Measurements from ENCODE around the gene STAG1. TPM values are rescaled to one million over a fixed set of nuclear protein-coding genes. Genes with fewer than 3 reads are reported as not detected.

STAG1 gene
- total RNA-seq, 1 donor, result 58.6 TPM

- H3K27me3 ChIP-seq (ENCODE audit: insufficient read depth, low read length), result no peaks in the 10 kb centered on the region
- H3K4me3 ChIP-seq (ENCODE audit: insufficient read depth, low read length), result no peak overlapping the region
- H2AFZ ChIP-seq (ENCODE audit: low read length), result no peak overlapping the region
- no peak overlapping the region for H3K4me2 ChIP-seq (ENCODE audit: insufficient read depth, low read length)
- H3K9me3 ChIP-seq (ENCODE audit: low read depth, low read length), result no peaks in the 10 kb centered on the region
- no peaks in the 10 kb centered on the region for H3K79me2 ChIP-seq (ENCODE audit: insufficient read depth, low read length)
- TF ChIP-seq CTCF (IDR thresholded peaks at IDR 0.05; ENCODE audit: extremely low read depth, low read depth, low read length), result no peak
- no peak for DNase-seq (ENCODE audit: insufficient read length, low spot score, missing footprints)
- H4K20me1 ChIP-seq (ENCODE audit: insufficient read depth, low read length), result no peaks in the 10 kb centered on the region
- peaks cover 3% of the 10 kb centered on the region for H3K4me1 ChIP-seq (ENCODE audit: insufficient read depth, low read length)
- no peak overlapping the region for H3K27ac ChIP-seq (ENCODE audit: low read depth, low read length)
- H3K36me3 ChIP-seq (ENCODE audit: insufficient read depth, low read length), result peaks cover 14% of the 10 kb centered on the region
Measured at GRCh38 chr3:136414476-136414875, 337.7 kb downstream of the STAG1 start.

GRCh38 chr3:136412307-136412706, 339.9 kb downstream of the STAG1 start:
- no peak overlapping the region for H3K4me2 ChIP-seq (ENCODE audit: insufficient read depth, low read length)
- H4K20me1 ChIP-seq (ENCODE audit: insufficient read depth, low read length), result no peaks in the 10 kb centered on the region
- no peaks in the 10 kb centered on the region for H3K79me2 ChIP-seq (ENCODE audit: insufficient read depth, low read length)
- no peaks in the 10 kb centered on the region for H3K27me3 ChIP-seq (ENCODE audit: insufficient read depth, low read length)
- H3K4me1 ChIP-seq (ENCODE audit: insufficient read depth, low read length), result peaks cover 3% of the 10 kb centered on the region
- peak; percentile 29 for DNase-seq (ENCODE audit: insufficient read length, low spot score, missing footprints)
- TF ChIP-seq CTCF (IDR thresholded peaks at IDR 0.05; ENCODE audit: extremely low read depth, low read depth, low read length), result no peak
- no peak overlapping the region for H3K4me3 ChIP-seq (ENCODE audit: insufficient read depth, low read length)
- H3K9me3 ChIP-seq (ENCODE audit: low read depth, low read length), result no peaks in the 10 kb centered on the region
- H3K36me3 ChIP-seq (ENCODE audit: insufficient read depth, low read length), result peaks cover 10% of the 10 kb centered on the region
- H3K27ac ChIP-seq (ENCODE audit: low read depth, low read length), result no peak overlapping the region
- no peak overlapping the region for H2AFZ ChIP-seq (ENCODE audit: low read length)

- H3K4me2 ChIP-seq (ENCODE audit: insufficient read depth, low read length), result no peak overlapping the region
- H3K79me2 ChIP-seq (ENCODE audit: insufficient read depth, low read length), result no peaks in the 10 kb centered on the region
- no peaks in the 10 kb centered on the region for H3K9me3 ChIP-seq (ENCODE audit: low read depth, low read length)
- H3K4me1 ChIP-seq (ENCODE audit: insufficient read depth, low read length), result peaks cover under 1% of the 10 kb centered on the region
- H4K20me1 ChIP-seq (ENCODE audit: insufficient read depth, low read length), result no peaks in the 10 kb centered on the region
- H3K27ac ChIP-seq (ENCODE audit: low read depth, low read length), result no peak overlapping the region
- TF ChIP-seq CTCF (IDR thresholded peaks at IDR 0.05; ENCODE audit: extremely low read depth, low read depth, low read length), result no peak
- peaks cover 9% of the 10 kb centered on the region for H3K36me3 ChIP-seq (ENCODE audit: insufficient read depth, low read length)
- H3K27me3 ChIP-seq (ENCODE audit: insufficient read depth, low read length), result no peaks in the 10 kb centered on the region
- DNase-seq (ENCODE audit: insufficient read length, low spot score, missing footprints), result no peak
- no peak overlapping the region for H3K4me3 ChIP-seq (ENCODE audit: insufficient read depth, low read length)
- H2AFZ ChIP-seq (ENCODE audit: low read length), result no peak overlapping the region
Measured at GRCh38 chr3:136409549-136409948, 342.6 kb downstream of the STAG1 start.

- Histone ChIP-seq H3K9me3 (ENCODE audit: low read depth, low read length) (no peaks in the 10 kb centered on the region), H3K27me3 (ENCODE audit: insufficient read depth, low read length) (no peaks in the 10 kb centered on the region)
- DNase-seq (ENCODE audit: insufficient read length, low spot score, missing footprints), result no peak
Measured at GRCh38 chr3:136404056-136404455, 348.1 kb downstream of the STAG1 start.

More at GRCh38 chr3:136404056-136404455, 348.1 kb downstream of the STAG1 start:
- Histone ChIP-seq H3K36me3 (ENCODE audit: insufficient read depth, low read length) (no peaks in the 10 kb centered on the region), H2AFZ (ENCODE audit: low read length) (no peak overlapping the region), H3K27ac (ENCODE audit: low read depth, low read length) (no peak overlapping the region), H3K4me1 (ENCODE audit: insufficient read depth, low read length) (no peaks in the 10 kb centered on the region), H3K4me2 (ENCODE audit: insufficient read depth, low read length) (no peak overlapping the region), H3K79me2 (ENCODE audit: insufficient read depth, low read length) (no peaks in the 10 kb centered on the region), H3K4me3 (ENCODE audit: insufficient read depth, low read length) (no peak overlapping the region), H4K20me1 (ENCODE audit: insufficient read depth, low read length) (no peaks in the 10 kb centered on the region)
- TF ChIP-seq CTCF (IDR thresholded peaks at IDR 0.05; ENCODE audit: extremely low read depth, low read depth, low read length), result no peak
